ENCODE results near the gene HSPB6. TPM values are rescaled to one million over a fixed set of nuclear protein-coding genes. Genes with fewer than 3 reads are reported as not detected.

Gene HSPB6
- total RNA-seq, 1 donor from 2014 or later, result 0.37 TPM

- no peak overlapping the region for H3K27ac Mint-ChIP-seq (ENCODE audit: unreplicated experiment)
- peak overlapping the region; percentile 49 for H3K4me3 Mint-ChIP-seq
- H3K36me3 Mint-ChIP-seq (ENCODE audit: low read depth), result peaks cover 5% of the 10 kb centered on the region
These were observed 34.4 kb downstream of the HSPB6 start for GRCh38 chr19:35722461-35722860.

GRCh38 chr19:35721374-35721773 lies 35.5 kb downstream of the HSPB6 start:
- DNase-seq (ENCODE audit: low read depth, low spot score), result no peak
- Mint-ChIP-seq H3K36me3 (ENCODE audit: low read depth) (peaks cover 2% of the 10 kb centered on the region), H3K4me3 (no peak overlapping the region), H3K27me3 (ENCODE audit: low read depth) (no peaks in the 10 kb centered on the region), H3K4me1 (peaks cover 20% of the 10 kb centered on the region), H3K27ac (ENCODE audit: unreplicated experiment) (no peak overlapping the region), H3K9me3 (no peaks in the 10 kb centered on the region)
- TF ChIP-seq CTCF (conservative IDR thresholded peaks at IDR 0.05), result no peak

More at GRCh38 chr19:35722461-35722860, 34.4 kb downstream of the HSPB6 start:
- H3K9me3 Mint-ChIP-seq, result no peaks in the 10 kb centered on the region
- no peak for DNase-seq (ENCODE audit: low read depth, low spot score)
- no peak for TF ChIP-seq CTCF (conservative IDR thresholded peaks at IDR 0.05)
- H3K27me3 Mint-ChIP-seq (ENCODE audit: low read depth), result no peaks in the 10 kb centered on the region
- H3K4me1 Mint-ChIP-seq, result peaks cover 14% of the 10 kb centered on the region

- Mint-ChIP-seq H3K4me1 (peaks cover 27% of the 10 kb centered on the region), H3K27me3 (ENCODE audit: low read depth) (no peaks in the 10 kb centered on the region), H3K9me3 (no peaks in the 10 kb centered on the region), H3K36me3 (ENCODE audit: low read depth) (peaks cover 2% of the 10 kb centered on the region), H3K4me3 (no peak overlapping the region), H3K27ac (ENCODE audit: unreplicated experiment) (no peak overlapping the region)
- no peak for DNase-seq (ENCODE audit: low read depth, low spot score)
- no peak for TF ChIP-seq CTCF (conservative IDR thresholded peaks at IDR 0.05)
These were observed 36.2 kb downstream of the HSPB6 start for GRCh38 chr19:35720648-35721047.

- H3K4me3 Mint-ChIP-seq, result peak overlapping the region; percentile 79
These were observed 36.7 kb downstream of the HSPB6 start for GRCh38 chr19:35720163-35720524.

GRCh38 chr19:35719402-35720162 lies 37.2 kb downstream of the HSPB6 start:
- no peak for TF ChIP-seq CTCF (conservative IDR thresholded peaks at IDR 0.05)
- DNase-seq (ENCODE audit: low read depth, low spot score), result no peak
- H3K27ac Mint-ChIP-seq (ENCODE audit: unreplicated experiment), result peak overlapping the region; percentile 67
- H3K9me3 Mint-ChIP-seq, result no peaks in the 10 kb centered on the region
- peaks cover 32% of the 10 kb centered on the region for H3K4me1 Mint-ChIP-seq
- peak overlapping the region; percentile 95 for H3K4me3 Mint-ChIP-seq
- H3K36me3 Mint-ChIP-seq (ENCODE audit: low read depth), result peaks cover 2% of the 10 kb centered on the region
- H3K27me3 Mint-ChIP-seq (ENCODE audit: low read depth), result no peaks in the 10 kb centered on the region

More at GRCh38 chr19:35720163-35720524, 36.7 kb downstream of the HSPB6 start:
- DNase-seq (ENCODE audit: low read depth, low spot score), result no peak
- Mint-ChIP-seq H3K9me3 (no peaks in the 10 kb centered on the region), H3K4me1 (peaks cover 27% of the 10 kb centered on the region), H3K27me3 (ENCODE audit: low read depth) (no peaks in the 10 kb centered on the region), H3K27ac (ENCODE audit: unreplicated experiment) (no peak overlapping the region), H3K36me3 (ENCODE audit: low read depth) (peaks cover 2% of the 10 kb centered on the region)
- TF ChIP-seq CTCF (conservative IDR thresholded peaks at IDR 0.05), result no peak
